ENCODE results near the gene FGF5. TPM values are rescaled to one million over a fixed set of nuclear protein-coding genes. Genes with fewer than 3 reads are reported as not detected.
"Not testable (repeated sequence)": the region's sequence is repeated elsewhere in the genome, so short reads cannot be mapped to it uniquely, and the experiment has no call there.

Gene FGF5
- total RNA-seq, 1 donor: 55.9 TPM

DNA sequence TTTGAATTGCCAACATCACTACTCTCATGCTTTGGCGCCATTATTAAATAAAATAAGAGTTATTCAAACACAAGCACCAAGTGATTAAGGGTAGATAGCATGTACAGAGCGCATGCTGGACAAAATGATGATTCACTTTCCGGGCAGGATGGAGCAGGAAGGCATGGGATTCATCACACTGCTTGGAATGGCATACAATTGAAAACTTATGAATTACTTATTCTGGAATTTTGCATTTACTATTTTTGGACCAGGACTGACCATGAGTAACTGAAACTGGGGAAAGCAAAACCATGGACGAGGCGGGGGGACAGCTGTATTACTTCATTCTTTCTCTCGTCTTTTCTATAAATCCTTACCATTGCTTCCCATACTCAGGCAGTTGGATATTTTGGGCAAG is 28.5 kb upstream of the FGF5 start:
- peak; percentile 96 for DNase-seq (ENCODE audit: low read depth)
- TF ChIP-seq CTCF (IDR thresholded peaks at IDR 0.05; ENCODE audit: insufficient read depth, low read length): no peak
- H3K4me3 ChIP-seq (ENCODE audit: low read depth, low read length): peak overlapping the region; percentile 51

GRCh38 chr4:80239480-80240150 is 26.8 kb upstream of the FGF5 start:
- DNase-seq (ENCODE audit: low read depth): no peak
- TF ChIP-seq CTCF (IDR thresholded peaks at IDR 0.05; ENCODE audit: insufficient read depth, low read length): no peak
- H3K4me3 ChIP-seq (ENCODE audit: low read depth, low read length): no peak overlapping the region

DNA sequence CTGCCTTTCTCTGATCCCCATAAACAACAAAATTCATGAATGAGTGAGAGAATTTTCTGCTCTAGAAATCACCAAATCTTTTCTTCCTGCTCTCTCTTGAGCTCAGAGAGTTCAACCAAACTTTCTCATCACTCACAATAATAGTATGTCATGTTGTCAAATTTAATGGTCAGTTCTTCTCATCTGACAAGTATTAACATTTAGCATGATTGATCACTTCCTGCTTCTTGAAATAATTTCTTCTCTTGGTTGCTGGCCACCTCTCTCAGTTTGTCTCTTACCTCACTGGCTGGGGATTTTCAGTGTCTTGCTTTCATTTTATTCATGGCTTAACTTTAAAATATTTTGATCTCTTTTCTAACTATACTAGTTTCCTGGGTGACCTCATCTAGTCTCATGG is 25.5 kb upstream of the FGF5 start:
- TF ChIP-seq CTCF (IDR thresholded peaks at IDR 0.05; ENCODE audit: insufficient read depth, low read length): no peak
- no peak overlapping the region for H3K4me3 ChIP-seq (ENCODE audit: low read depth, low read length)
- DNase-seq (ENCODE audit: low read depth): peak; percentile 50

GRCh38 chr4:80243274-80244018 is 23.0 kb upstream of the FGF5 start:
- no peak overlapping the region for H3K4me3 ChIP-seq (ENCODE audit: low read depth, low read length)
- no peak for TF ChIP-seq CTCF (IDR thresholded peaks at IDR 0.05; ENCODE audit: insufficient read depth, low read length)
- DNase-seq (ENCODE audit: low read depth): no peak

DNA sequence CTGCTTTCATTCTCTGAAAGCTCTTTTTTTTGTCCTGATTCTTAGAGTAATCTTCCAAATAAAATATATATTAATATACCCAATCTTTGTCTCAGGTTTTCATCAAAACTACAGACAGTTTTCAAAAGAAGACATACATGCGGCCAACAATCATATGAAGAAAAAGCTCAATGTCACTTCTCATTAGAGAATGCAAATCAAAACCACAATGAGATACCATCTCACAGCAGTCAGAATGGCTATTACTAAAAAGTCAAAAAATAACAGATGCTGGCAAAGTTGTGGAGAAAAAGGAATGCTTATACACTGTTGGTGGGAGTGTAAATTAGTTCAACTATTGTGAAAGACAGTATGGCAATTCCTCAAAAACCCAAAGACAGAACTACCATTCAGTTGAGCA is 19.0 kb upstream of the FGF5 start:
- H3K4me3 ChIP-seq (ENCODE audit: low read depth, low read length); DNase-seq (ENCODE audit: low read depth): not testable (repeated sequence)

- no peak for TF ChIP-seq CTCF (IDR thresholded peaks at IDR 0.05; ENCODE audit: insufficient read depth, low read length)
- peak; percentile 27 for DNase-seq (ENCODE audit: low read depth)
- no peak overlapping the region for H3K4me3 ChIP-seq (ENCODE audit: low read depth, low read length)
These were observed 17.3 kb upstream of the FGF5 start for GRCh38 chr4:80249144-80249543.

DNA sequence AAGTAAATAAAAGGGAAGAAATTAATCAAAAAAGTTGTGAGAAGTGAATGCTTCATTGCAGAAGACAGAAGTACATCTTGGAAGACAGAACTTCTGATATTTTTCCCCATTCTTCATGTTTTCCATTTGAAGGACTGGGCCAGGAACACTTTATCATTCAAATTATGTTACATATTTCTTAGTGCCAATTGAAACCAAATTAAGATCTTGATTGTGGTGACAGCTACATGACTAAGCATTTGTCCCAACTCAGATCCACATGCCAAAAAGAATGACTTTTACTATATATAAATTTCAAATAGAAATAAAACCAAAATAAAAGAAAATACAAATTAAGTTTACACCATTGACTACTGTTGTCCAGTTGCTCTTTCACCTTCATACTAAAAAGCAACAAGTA is 14.0 kb upstream of the FGF5 start:
- no peak for DNase-seq (ENCODE audit: low read depth)
- no peak overlapping the region for H3K4me3 ChIP-seq (ENCODE audit: low read depth, low read length)
- no peak for TF ChIP-seq CTCF (IDR thresholded peaks at IDR 0.05; ENCODE audit: insufficient read depth, low read length)

All from fibroblast of the aortic adventitia (primary cell).